ENCODE measurements around the gene MTO1. TPM values are rescaled to one million over a fixed set of nuclear protein-coding genes. Genes with fewer than 3 reads are reported as not detected.
A peak's percentile ranks its signal among the peaks of the same experiment; 100 is the strongest.

Gene MTO1
- total and polyA plus RNA-seq, 2 experiments from 2014 or later, result 21.8 to 28.9 TPM

- Histone ChIP-seq H3K9me2 (ENCODE audit: insufficient read depth) (no peaks in the 10 kb centered on the region), H3K36me3 (ENCODE audit: low read depth) (peaks cover 16% of the 10 kb centered on the region), H3K4me3 (no peak overlapping the region), H3K9ac (no peak overlapping the region), H3K79me2 (ENCODE audit: insufficient read depth) (no peaks in the 10 kb centered on the region), H3F3A (ENCODE audit: insufficient read depth) (peaks cover 36% of the 10 kb centered on the region), H3K4me1 (ENCODE audit: insufficient read depth) (no peaks in the 10 kb centered on the region), H3K9me3 (ENCODE audit: low read depth) (no peaks in the 10 kb centered on the region), H2AFZ (no peak overlapping the region), H3K27me3 (replicated peaks; ENCODE audit: insufficient read depth) (no peaks in the 10 kb centered on the region), H4K20me1 (ENCODE audit: insufficient read depth) (no peaks in the 10 kb centered on the region), H3K27ac (no peak overlapping the region), H3K4me2 (ENCODE audit: unreplicated experiment) (no peak overlapping the region)
- no peak for DNase-seq
- in situ Hi-C loops (cut with MboI), result loop anchor here (25.0 kb wide), 1 partner anchor 106 kb away; no protein-coding TSS in a partner anchor
- 89 to 92% methylated on average over 6 of the region's 6 CpGs for WGBS, 2 experiments (ENCODE audit: low coverage in 1 of 2, low lambda C conversion rate in 2 of 2, missing lambda C conversion rate in 2 of 2)
- TF ChIP-seq EZH2 (IDR thresholded peaks at IDR 0.05; ENCODE audit: insufficient read depth, poor library complexity, severe bottlenecking) (no peak), EZH2phosphoT487 (IDR thresholded peaks at IDR 0.05; ENCODE audit: insufficient read depth, low read depth) (no peak)
Observed at GRCh38 chr6:73506246-73506645, 44.7 kb downstream of the MTO1 start.

GRCh38 chr6:73508776-73509175 is 47.2 kb downstream of the MTO1 start:
- H3K9me2 ChIP-seq (ENCODE audit: insufficient read depth), result no peaks in the 10 kb centered on the region
- H3K9me3 ChIP-seq (ENCODE audit: low read depth), result no peaks in the 10 kb centered on the region
- no peak overlapping the region for H2AFZ ChIP-seq
- H3F3A ChIP-seq (ENCODE audit: insufficient read depth), result peaks cover 46% of the 10 kb centered on the region
- no peaks in the 10 kb centered on the region for H3K4me1 ChIP-seq (ENCODE audit: insufficient read depth)
- no peak overlapping the region for H3K4me2 ChIP-seq (ENCODE audit: unreplicated experiment)
- H4K20me1 ChIP-seq (ENCODE audit: insufficient read depth), result no peaks in the 10 kb centered on the region
- no peak for TF ChIP-seq EZH2phosphoT487 (IDR thresholded peaks at IDR 0.05; ENCODE audit: insufficient read depth, low read depth)
- TF ChIP-seq EZH2 (IDR thresholded peaks at IDR 0.05; ENCODE audit: insufficient read depth, poor library complexity, severe bottlenecking), result no peak
- 0 out of 2 replicates have a peak, but pooled peaks cover 3% of the 10 kb centered on the region for H3K36me3 ChIP-seq (ENCODE audit: low read depth)
- no peaks in the 10 kb centered on the region for H3K27me3 ChIP-seq (replicated peaks; ENCODE audit: insufficient read depth)
- 5 to 9% methylated on average over 1 of the region's 1 CpG for WGBS, 2 experiments (ENCODE audit: low coverage in 1 of 2, low lambda C conversion rate in 2 of 2, missing lambda C conversion rate in 2 of 2)
- no peaks in the 10 kb centered on the region for H3K79me2 ChIP-seq (ENCODE audit: insufficient read depth)
- H3K27ac ChIP-seq, result no peak overlapping the region
- no peak for DNase-seq
- no peak overlapping the region for H3K4me3 ChIP-seq
- in situ Hi-C loops (cut with MboI), result loop anchor here (25.0 kb wide), 1 partner anchor 104 kb away; no protein-coding TSS in a partner anchor
- no peak overlapping the region for H3K9ac ChIP-seq

- Histone ChIP-seq H3F3A (ENCODE audit: insufficient read depth) (peaks cover 54% of the 10 kb centered on the region), H3K9ac (no peak overlapping the region), H3K27me3 (replicated peaks; ENCODE audit: insufficient read depth) (no peaks in the 10 kb centered on the region), H3K4me3 (no peak overlapping the region), H4K20me1 (ENCODE audit: insufficient read depth) (peaks cover 2% of the 10 kb centered on the region; the same call in 1 of the 2 replicates), H3K79me2 (ENCODE audit: insufficient read depth) (no peaks in the 10 kb centered on the region), H3K4me2 (ENCODE audit: unreplicated experiment) (no peak overlapping the region), H3K4me1 (ENCODE audit: insufficient read depth) (no peaks in the 10 kb centered on the region), H3K9me3 (ENCODE audit: low read depth) (no peaks in the 10 kb centered on the region), H2AFZ (no peak overlapping the region), H3K36me3 (ENCODE audit: low read depth) (peaks cover 1% of the 10 kb centered on the region; the same call in 1 of the 2 replicates), H3K27ac (no peak overlapping the region), H3K9me2 (ENCODE audit: insufficient read depth) (no peaks in the 10 kb centered on the region)
- no peak for DNase-seq
- TF ChIP-seq EZH2 (IDR thresholded peaks at IDR 0.05; ENCODE audit: insufficient read depth, poor library complexity, severe bottlenecking) (no peak), EZH2phosphoT487 (IDR thresholded peaks at IDR 0.05; ENCODE audit: insufficient read depth, low read depth) (no peak)
- in situ Hi-C loops (cut with MboI), result loop anchor here (25.0 kb wide), 1 partner anchor 102 kb away; no protein-coding TSS in a partner anchor
- 95 to 100% methylated on average over 1 of the region's 1 CpG for WGBS, 2 experiments (ENCODE audit: low coverage in 1 of 2, low lambda C conversion rate in 2 of 2, missing lambda C conversion rate in 2 of 2)
Observed at GRCh38 chr6:73509851-73510250, 48.3 kb downstream of the MTO1 start.

GRCh38 chr6:73511796-73512195 is 50.3 kb downstream of the MTO1 start:
- DNase-seq, result peak; percentile 14
- Histone ChIP-seq H3K9me3 (ENCODE audit: low read depth) (no peaks in the 10 kb centered on the region), H3K9me2 (ENCODE audit: insufficient read depth) (no peaks in the 10 kb centered on the region), H3K4me1 (ENCODE audit: insufficient read depth) (peaks cover 10% of the 10 kb centered on the region), H3K36me3 (ENCODE audit: low read depth) (peaks cover 19% of the 10 kb centered on the region), H3F3A (ENCODE audit: insufficient read depth) (peaks cover 73% of the 10 kb centered on the region), H4K20me1 (ENCODE audit: insufficient read depth) (peaks cover 21% of the 10 kb centered on the region), H3K4me3 (no peak overlapping the region), H3K27me3 (replicated peaks; ENCODE audit: insufficient read depth) (no peaks in the 10 kb centered on the region), H2AFZ (no peak overlapping the region), H3K27ac (no peak overlapping the region), H3K79me2 (ENCODE audit: insufficient read depth) (peaks cover 7% of the 10 kb centered on the region), H3K4me2 (ENCODE audit: unreplicated experiment) (no peak overlapping the region), H3K9ac (no peak overlapping the region)
- in situ Hi-C loops (cut with MboI), result loop anchor here (25.0 kb wide), 1 partner anchor 101 kb away; no protein-coding TSS in a partner anchor
- no peak for TF ChIP-seq EZH2 (IDR thresholded peaks at IDR 0.05; ENCODE audit: insufficient read depth, poor library complexity, severe bottlenecking)
- TF ChIP-seq EZH2phosphoT487 (IDR thresholded peaks at IDR 0.05; ENCODE audit: insufficient read depth, low read depth), result no peak
- WGBS, 2 experiments (ENCODE audit: low coverage in 1 of 2, low lambda C conversion rate in 2 of 2, missing lambda C conversion rate in 2 of 2), result 94 to 96% methylated on average over 7 of the region's 7 CpGs

Measured in GM23248 (cell line).